Measurements from ENCODE around the gene DMPK.
"Not testable (repeated sequence)": the region's sequence is repeated elsewhere in the genome, so short reads cannot be mapped to it uniquely, and the experiment has no call there.

Gene DMPK

DNA sequence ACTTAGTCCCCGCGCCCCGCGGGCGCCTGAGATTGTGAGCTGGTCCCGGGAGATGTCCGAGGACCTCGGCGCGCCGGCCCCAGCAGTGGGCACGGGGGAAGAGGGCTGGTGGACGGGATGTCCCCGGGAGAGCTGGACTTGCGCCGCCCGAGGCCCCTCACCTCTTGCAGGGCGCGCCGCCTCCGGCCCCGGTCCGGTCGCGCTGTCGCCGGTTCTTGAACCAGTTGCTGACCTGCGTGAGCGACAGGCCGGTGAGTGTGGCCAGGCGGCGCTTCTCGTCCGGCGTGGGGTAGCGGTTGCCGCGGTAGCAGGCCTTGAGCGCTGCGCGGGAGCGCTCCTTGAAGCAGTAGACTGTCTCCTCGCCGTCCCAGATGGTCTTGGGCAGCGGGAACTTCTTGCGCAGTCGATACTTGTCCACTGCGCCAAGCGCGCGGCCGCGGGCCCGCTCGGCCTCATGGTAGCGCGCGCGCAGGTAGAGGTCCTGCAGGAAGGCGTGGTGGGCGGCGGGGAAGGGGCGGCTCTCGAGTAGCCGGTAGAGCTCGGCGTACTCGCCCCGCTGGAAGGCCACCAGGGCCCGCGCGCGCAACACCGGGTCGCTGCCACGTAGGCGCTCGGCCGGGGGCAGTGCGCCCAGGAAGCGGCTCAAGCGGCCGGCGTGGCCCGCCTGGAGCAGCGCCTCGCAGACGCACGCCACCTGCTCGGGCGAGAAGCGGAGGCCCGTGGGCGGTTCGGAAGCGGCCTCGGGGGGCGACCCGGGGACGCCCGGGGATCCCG, 14.2 kb downstream of the DMPK start:
- DNase-seq, result no peak

DNA sequence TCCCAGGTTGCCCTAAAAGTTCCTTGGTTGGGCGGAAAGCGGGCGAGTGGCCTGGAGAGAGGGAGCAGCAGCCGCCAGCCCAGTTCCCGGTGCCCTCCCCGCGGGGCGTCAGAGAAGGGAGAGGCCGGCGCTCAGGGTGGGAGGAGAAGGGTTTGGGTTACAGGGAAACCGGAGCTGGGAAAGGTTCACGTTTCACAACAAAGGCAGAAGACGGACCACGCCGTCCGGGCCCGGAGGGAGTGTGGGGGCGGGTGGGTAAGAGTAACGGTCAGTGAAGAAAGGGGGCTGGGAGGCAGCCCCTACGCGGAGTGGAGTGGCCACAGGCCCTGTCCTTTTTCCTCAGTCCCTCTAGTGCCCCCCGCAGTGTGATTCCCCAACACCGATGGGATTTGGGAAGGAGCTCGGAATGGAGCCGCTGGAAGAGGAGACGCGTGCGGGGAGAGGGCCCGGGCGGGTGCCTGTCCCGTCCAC, 14.8 kb downstream of the DMPK start:
- no peak for DNase-seq

DNA sequence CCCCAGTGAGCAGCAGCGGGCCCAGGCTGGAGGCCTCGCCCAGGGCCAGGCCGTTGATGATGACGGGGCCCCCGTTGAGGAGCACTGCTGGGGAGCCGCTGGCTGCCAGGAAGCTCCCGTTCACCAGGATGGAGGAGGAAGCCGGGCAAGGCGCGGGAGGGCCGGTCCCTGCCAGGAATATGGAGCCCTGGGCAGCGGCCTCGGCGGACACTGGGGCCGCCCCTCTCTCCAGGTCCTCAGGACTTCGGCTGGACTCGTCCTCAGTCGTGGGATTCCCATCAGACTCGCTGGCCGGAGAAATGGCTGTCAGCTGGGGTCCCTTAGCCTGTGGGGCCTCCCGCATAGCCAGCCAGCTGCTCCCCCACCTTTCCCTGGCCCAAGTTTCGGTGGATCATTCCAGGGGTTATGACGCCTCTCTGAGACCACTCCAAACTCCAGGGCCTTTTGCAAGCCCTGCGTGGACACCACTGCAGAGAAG, 15.4 kb downstream of the DMPK start:
- no peak for DNase-seq

DNA sequence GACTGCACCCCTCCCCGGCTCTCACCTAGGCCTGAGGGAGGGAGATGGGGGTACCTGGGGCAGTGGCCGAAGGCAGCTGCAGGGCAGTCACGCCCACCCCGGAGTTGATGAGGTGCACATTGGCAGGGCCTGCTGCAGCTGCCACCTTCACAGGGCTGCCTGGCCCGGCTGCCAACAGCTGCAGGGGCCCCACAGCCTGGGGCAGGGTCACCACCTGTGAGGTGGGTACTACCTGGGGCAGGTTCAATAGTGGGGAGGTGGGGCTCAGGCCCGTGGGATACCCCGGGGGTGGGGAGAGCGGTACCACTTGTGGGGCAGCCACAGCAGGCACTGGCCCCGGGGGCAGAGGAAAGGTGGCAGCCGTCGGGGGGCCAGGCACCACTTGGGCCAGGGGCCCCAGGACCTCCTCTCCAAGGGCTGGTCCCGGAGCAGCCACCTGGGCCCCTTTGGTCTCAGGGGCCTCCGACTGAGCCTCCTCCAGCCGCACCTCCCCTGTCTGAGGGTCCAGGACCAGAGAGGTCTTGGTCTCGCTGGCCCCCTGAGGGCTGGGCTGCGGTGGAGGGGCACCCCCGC, 15.9 kb downstream of the DMPK start:
- no peak for DNase-seq

DNA sequence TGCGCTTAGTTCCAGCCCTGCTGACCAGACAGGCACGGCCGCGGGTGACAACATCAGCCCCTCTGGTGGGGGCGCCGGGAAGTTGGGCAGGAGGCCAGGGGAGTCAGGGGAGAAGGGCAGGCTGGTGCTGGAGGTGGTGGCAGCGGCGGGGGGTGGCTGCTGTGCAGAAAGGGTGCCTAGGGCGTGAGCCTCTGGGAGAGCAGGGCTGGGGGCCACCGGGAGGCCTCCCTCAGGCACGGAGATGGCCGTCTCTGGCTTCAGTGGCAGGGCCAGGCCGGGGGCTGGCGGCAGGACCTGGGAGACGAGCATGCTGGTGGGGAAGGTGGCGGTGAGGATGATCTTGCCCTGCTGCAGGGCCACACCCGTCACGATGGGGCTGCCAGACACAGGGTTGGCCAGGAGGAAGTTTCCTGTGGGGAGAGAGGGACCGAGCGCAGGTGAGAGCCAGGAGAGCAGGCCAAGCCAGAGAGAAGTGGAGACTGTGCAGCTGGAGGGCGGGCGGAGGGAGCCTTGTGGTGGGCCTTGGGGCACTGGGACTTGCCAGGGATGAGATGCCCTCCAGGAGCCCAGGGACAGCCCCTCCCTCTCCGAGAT, 16.5 kb downstream of the DMPK start:
- DNase-seq, result no peak

DNA sequence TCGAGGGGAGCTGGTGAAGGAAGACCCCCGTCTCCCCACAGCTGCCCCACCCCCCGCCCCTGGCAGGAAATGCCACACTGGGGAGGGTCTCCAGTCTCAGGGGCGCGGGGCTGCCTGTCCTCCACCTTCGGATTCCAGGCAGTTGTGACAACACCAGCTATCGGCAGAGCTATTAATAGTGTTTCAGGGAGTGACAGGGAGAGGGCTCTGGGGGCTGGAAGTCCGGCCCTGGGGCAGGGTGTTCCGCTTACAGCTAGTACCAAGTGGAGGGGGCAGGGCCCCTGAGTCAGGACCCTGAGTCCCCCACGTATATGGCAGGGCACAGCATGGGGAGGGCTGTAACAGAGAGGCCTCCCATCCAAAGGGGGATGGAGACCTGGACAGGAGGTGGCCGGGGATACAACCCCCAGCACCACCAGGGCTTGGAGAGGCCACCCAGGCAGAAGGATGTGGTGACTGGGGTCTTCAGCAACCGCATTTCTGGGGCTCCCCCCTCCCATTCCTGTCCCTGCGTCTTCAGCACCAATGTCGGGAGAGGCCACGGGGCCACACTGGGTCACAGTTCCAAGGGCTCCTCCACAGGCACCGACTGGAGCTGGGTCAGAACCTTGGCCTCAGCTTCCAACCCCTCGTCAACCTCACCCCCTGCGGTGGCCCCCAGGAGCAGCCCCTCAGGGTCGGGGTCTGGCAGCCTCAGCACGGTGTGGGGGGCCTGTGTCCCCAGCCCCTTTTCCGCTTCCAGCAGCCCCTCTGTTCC, 17.2 kb downstream of the DMPK start:
- no peak for DNase-seq

DNA sequence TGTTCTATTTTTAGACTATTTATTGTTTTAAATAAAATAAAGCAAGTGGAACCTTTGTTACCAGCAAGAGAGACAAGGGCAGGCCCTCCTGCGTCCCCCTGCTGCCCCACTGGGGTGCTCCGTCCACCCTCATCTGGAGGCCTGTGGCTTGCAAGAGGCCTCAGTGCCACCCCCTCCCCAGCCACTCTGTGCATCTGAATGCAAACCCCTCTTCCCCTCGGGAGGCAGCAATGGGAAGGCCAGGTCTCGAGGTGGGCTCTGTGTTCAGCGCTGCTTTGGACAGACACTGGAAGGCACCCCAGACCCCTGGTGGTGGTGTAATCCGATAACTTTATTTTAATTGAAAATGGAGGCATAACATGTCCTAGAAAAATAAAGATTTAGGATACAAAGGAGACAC, 17.8 kb downstream of the DMPK start:
- no peak for DNase-seq

DNA sequence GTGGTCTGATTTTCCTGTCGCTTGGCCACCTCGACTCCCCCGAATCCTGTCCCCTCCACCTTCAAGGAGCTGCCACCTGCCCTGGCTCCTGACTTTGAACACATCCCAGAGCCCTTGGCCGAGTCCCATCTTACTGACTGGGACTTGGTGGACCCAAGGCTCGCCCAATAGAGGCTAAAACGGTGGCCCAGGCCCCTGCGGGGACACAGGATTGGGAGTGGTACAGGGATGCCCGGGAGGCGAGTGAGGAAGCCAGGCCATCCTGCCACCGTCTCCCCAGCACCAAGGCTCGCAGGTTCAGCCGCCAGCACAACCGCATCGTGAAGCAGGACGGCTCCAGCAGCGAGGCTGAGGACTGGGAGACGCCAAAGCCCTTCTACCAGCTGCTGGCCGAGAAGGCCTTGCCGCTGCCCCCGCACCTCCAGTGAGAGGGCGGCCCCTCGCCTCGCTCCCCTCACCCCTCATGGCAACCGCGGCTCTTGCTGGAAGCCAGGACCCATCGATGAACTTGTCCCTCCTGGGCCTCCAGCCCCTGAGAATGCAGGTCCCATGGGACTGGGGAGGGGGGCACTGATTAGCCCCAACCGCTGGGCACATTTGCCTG, 18.5 kb downstream of the DMPK start:
- no peak for DNase-seq

DNA sequence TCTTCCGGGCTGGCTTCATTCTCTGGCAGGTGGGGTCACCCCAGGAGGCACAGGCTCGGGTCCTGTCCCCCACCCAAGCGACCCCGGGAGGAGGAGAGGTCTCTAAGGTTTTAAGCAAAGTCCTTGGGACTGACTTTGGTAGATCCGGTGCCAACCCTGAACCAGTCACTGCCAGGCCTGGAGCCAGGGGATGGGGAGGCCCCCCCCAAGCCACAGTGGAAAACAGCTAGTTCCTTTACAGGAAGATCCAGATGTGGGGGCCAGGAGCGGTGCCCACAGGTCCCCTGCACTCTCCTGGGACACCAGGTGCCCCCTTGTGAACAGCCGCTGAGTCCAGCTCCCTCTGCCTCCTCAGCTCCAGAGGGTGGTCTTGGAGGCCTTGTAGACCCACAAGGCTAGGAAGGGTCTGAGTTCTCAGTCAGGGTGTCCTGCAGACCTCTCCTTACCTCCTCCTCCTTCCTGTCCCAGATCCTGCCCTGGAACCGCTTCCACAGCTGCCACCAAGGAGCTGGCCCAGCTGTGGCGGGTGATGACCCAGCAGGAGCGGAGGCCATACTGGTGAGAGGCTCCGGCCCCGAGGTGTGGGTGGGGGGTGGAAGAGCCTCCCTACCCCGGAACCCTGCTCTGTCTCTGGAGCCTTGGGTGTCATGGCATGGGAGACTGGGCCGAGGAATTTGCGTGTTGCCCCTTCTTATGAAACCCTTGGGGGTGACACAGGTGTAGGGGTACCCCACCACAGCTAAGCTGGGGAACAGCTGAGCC, 19.2 kb downstream of the DMPK start:
- no peak for DNase-seq

DNA sequence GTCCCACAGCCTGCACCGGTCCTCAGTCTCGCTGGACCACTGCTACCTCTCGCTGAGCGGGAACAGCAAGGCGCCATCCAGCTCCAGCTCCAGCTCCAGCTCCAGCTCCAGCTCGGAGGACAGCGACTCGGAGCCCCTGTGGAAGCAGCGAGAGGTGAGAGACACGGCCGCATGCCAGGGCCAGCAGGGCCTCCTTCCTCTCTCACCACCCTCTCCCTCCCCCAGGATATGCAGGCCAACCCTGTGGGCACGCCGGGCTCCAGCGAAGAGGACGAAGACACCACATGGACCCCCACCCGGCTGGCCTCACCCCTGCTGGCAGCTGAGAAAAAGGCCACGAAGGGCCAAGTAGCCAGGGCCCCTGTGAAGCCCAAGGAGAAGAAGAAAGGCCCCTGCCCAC, 20.6 kb downstream of the DMPK start:
- no peak for DNase-seq

DNA sequence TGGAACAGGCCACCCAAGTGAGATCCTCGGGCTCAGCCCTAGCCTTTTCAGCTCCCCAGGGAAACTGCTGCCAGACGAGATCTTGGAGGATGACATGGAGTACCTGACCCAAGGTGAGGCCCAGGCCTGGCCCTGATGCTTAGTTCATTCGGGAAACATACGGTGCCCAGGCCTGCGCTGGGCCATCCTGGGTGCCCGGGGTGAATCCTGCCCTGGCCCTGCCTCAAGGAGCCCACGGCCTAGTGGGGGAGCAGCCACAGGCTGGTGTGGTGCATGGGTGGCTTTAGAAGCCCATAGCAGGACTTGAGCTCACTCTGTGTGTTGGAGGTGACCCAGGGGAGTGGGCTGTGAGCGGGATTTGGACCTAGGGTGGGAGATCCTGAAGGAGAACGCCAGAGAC, 23.4 kb downstream of the DMPK start:
- DNase-seq, result no peak

DNA sequence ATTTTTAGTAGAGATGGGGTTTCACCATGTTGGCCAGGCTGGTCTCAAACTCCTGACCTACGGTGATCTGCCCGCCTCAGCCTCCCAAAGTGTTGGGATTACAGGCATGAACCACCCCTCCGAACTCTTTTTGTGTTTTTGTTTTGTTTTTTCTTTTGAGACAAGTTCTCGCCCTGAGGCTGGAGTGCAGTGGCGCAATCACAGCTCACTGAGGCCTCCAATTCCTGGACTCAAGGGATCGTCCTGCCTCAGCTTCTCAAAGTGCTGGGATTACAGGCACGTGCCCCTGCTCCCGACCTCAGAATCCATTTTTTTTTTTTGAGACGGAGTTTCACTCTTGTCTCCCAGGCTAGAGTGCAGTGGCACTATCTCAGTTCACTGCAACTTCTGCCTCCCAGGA, 24.6 kb downstream of the DMPK start:
- no peak for DNase-seq

DNA sequence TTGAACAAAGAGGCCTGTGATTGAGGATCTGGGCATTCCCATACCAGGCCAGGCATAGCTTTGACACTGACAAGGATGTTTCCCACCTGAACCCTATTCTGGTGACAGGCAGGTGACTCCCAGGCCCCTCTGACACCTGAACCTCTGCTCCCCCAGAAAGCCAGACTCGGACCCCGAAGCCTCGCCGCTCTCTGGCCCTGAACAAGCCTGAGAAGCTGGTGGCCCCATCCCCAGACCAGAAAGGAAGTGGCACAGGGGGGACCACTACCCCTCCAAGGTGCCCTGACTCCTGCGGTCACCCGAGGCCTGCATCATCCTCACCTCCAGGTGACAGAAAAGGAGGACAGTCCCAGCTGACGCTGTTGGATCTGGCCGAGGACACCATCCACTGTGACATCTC, 28.0 kb downstream of the DMPK start:
- DNase-seq, result no peak

DNA sequence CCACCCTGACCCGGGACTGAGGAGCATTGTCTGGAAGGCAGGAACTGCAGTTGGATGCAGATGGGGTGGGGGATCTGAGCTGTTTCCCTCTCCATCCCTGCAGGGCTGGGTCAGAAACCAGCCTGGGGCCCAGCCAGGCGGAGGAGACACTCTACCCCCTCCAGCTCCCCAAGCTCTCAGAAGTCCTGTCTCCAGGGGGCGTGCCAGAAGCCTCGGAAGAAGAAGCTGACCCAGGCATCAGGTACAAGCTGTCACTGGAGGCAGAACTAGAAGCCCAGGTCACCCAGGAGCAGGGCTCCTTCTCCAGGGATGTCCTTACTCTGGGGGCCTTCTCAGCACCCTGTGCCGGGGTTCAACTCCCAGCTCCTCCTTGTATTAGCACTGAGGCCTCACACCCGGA, 28.7 kb downstream of the DMPK start:
- DNase-seq, result no peak

DNA sequence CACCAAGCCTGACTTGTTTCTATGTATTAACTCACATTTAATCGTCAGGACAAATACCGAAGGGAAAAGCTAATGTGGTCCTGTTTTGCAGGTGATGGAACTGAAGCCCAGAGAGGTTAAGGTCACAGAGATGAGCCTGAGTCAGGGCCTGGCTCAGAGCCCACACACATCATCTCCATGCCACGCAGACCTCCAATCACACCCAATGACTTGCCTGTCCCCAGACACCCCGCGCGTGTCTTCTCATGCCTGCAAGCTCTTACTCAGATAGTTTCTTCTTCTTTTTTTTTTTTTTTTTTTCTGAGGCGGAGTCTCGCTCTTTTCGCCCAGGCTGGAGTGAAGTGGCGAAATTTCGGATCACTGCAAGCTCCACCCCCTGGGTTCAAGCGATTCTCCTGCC, 29.7 kb downstream of the DMPK start:
- no peak for DNase-seq

DNA sequence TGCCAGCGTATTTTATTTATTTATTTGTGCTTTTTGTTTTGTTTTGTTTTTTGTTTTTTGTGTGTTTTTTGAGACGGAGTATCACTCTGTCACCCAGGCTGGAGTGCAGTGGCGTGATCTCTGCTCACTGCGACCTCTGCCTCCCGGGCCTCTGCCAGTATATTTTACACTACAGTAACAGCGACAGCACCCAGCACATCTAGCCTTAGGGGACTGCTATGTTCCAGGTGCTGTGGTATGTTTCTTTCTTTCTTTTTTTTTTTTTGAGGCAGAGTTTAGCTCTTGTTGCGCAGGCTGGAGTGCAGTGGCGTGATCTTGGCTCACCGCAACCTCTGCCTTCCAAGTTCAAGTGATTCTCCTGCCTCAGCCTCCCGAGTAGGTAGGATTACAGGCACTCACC, 30.8 kb downstream of the DMPK start:
- not testable (repeated sequence) for DNase-seq

DNA sequence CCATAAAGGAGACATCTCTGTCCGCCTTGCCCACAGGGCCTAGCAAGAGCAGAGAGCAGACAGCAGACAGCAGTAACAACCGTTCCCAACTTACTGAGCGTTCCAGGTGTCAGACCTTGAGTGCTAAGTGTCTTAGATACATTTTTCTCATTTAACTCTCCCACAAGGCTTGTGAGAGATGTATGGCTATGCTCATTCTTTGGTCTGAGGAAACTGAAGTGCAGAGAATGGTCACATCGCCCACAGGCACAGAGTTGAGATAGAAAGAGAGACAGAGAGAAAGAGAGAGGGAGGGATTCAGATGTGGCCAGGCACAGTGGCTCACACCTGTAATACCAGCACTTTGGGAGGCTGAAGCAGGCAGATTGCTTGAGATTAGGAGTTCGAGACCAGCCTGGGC, 34.8 kb downstream of the DMPK start:
- no peak for DNase-seq

DNA sequence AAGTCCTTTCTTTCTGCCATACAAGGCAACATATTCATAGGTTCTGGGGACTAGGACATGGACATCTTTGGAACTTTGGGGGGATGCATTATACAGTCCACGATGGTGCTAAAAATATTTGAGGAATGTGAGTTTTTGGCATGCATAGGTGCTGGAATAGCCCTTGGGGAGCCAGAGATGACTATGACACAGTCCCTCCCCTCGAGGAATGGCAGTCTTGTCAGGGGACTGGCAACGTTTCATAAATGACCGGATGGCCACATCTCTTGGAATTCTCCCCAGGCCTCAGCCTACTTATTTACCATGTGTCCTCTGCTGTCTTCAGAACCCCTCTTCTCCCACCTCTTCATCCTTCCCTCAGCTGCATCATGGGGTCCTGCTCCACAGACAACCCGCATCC, 35.4 kb downstream of the DMPK start:
- no peak for DNase-seq

DNA sequence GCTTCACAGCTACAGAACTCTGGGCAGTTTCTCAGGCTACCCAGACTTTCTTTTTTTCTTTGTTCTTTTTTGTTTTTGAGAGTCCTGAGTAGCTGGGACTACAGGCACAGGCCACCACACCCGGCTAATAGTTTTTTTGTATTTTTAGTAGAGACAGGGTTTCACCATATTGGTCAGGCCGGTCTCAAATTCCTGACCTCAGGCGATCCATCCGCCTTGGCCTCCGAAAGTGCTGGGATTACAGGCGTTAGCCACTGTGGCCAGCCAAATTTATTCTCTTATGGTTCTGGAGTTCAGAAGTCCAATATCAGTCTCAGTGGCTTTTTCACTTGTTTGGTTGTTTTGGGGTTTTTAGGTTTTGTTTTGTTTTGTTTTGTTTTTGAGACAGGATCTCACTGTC, 36.7 kb downstream of the DMPK start:
- no peak for DNase-seq

DNA sequence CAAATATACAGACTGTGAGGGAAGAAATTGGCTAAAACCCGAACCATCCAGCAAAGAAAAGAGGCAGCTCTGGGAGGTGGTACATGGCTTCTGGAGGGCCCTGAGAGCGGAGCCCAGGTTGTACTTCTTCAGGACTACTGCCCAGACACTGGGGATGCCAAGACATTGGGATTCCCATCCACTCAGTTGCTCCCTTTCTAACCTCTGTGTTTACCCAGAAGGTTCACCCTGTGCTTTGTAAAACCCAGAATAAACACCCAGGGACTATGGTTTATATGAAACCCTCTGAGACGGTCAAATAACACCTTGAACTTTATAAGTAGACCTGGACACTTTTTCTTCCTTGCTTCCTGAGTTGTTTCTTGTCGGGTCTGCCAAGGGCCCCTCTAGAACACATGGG, 39.3 kb downstream of the DMPK start:
- DNase-seq, result no peak

DNA sequence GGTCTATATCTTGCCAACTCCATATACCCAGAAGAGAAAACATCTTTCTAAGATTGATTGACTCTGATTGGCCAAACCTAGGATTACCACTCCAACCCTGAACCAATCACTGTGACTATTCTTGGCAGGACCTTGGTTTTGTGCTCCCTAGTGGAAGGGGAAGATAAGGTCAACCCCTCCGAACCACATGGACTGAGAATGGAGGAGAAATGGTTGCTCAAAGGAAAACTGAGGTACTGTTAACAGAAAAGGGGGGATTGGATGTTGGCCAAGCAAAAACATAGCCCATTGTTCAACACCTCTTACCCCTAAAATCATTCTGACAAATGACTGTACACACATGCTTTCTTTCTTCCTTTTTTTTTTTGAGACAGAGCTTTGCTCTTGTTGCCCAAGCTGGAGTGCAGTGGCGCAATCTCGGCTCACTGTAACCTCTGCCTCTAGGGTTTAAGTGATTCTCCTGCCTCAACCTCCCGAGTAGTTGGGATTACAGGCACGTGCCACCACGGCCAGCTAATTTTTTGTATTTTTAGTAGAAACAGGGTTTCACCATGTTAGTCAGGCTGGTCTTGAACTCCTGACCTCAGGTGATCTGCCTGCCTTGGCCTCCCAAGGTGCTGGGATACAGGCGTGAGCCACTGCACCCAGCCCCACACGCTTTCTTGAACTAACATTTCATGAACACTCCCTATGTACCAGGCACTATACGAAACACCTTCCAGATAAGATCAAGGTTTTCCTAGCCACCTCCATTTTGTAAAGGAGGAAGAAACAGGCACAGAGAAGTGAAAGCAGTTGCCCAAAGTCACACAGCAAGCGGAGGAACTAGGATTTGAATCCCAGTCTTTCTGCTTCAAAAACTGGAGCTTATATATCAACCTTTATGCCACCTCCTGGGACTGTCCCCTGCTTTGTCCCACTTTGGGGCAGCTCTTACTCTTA, 42.5 kb downstream of the DMPK start:
- no peak for DNase-seq

Data from CD4-positive, alpha-beta T cell treated with Interleukin-1 beta for 1 hour (primary cell).